DOHH2 (cell line): Measurements from ENCODE around the gene SLC13A2.

Experiments used
- EZH2phosphoT487 ChIP-seq: fragments of 200-600 bp; sonication (generic); IDR thresholded peaks from 2 replicates; pipeline ENCODE4 v1.6.1; 2017; ENCODE audit warnings: borderline replicate concordance, mild to moderate bottlenecking, antibody characterized with exemption, low read length, moderate library complexity, mixed read lengths
- TF ChIP-seq, protein P1 (sequence below): fragments of 200-600 bp; sonication (generic); IDR thresholded peaks from one replicate; pipeline ENCODE4 v1.5.1; 2014; ENCODE audit warnings: antibody characterized with exemption, mild to moderate bottlenecking, low read depth, low read length; ENCODE audit not compliant: poor library complexity, severe bottlenecking

DNA sequence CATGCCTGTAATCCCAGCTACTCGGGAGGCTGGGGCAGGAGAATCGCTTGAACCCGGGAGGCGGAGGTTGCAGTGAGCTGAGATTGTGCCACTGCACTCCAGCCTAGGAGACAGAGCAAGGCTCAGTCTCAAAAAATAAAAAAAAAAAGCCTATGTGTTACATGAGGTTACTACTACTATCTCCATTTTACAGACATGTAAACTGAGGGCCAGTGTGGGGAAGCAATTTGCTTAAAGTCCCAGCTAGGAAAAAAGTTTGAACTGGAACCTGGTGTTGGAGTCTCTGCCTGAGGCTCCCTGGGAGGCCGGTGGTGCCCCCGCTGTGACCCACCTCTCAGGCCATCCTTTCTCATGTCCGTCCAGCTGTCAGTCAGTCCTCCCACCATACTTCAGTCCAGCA is 4.5 kb downstream of the SLC13A2 start:
- TF ChIP-seq, protein P1, sequence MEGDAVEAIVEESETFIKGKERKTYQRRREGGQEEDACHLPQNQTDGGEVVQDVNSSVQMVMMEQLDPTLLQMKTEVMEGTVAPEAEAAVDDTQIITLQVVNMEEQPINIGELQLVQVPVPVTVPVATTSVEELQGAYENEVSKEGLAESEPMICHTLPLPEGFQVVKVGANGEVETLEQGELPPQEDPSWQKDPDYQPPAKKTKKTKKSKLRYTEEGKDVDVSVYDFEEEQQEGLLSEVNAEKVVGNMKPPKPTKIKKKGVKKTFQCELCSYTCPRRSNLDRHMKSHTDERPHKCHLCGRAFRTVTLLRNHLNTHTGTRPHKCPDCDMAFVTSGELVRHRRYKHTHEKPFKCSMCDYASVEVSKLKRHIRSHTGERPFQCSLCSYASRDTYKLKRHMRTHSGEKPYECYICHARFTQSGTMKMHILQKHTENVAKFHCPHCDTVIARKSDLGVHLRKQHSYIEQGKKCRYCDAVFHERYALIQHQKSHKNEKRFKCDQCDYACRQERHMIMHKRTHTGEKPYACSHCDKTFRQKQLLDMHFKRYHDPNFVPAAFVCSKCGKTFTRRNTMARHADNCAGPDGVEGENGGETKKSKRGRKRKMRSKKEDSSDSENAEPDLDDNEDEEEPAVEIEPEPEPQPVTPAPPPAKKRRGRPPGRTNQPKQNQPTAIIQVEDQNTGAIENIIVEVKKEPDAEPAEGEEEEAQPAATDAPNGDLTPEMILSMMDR: no peak
- TF ChIP-seq EZH2phosphoT487: no peak
